Ectodermal cell (in vitro differentiated cells): ENCODE measurements around the gene FUT8. TPM values are rescaled to one million over a fixed set of nuclear protein-coding genes. Genes with fewer than 3 reads are reported as not detected.

Experiments used
- H3K27ac ChIP-seq: 2 replicates; pipeline ENCODE4 v1.7.0; 2013; ENCODE audit warnings: mild to moderate bottlenecking, low read depth, low read length; ENCODE audit not compliant: insufficient read depth, poor library complexity, severe bottlenecking
- H3K27me3 ChIP-seq: 2 replicates; pipeline ENCODE4 v1.7.0; 2013; ENCODE audit warnings: mild to moderate bottlenecking, low read length; ENCODE audit not compliant: insufficient read depth, control insufficient read depth, poor library complexity, severe bottlenecking
- H3K36me3 ChIP-seq: one replicate; pipeline ENCODE4 v1.7.0; 2013; ENCODE audit warnings: low read length; ENCODE audit not compliant: control insufficient read depth, insufficient read depth
- H3K4me1 ChIP-seq: one replicate; pipeline ENCODE4 v1.7.0; 2013; ENCODE audit warnings: low read length; ENCODE audit not compliant: control insufficient read depth, insufficient read depth
- H3K4me3 ChIP-seq: 2 replicates; pipeline ENCODE4 v1.7.0; 2013; ENCODE audit warnings: low read depth, low read length, control low read depth; ENCODE audit not compliant: insufficient read depth
- H3K9me3 ChIP-seq: 2 replicates; pipeline ENCODE4 v1.7.0; 2013; ENCODE audit warnings: mild to moderate bottlenecking, low read length, moderate library complexity; ENCODE audit not compliant: control insufficient read depth
- WGBS, 2 experiments: methylation state at CpG; one replicate each; pipeline ENCODE4 v1.1.7; 2013; ENCODE audit warnings: missing lambda C conversion rate in 2 of 2; 5-methylcytosine and 5-hydroxymethylcytosine counted together
- polyA plus RNA-seq, 4 experiments: library from polyadenylated mRNA; stranded (reverse); fragments of 50-300 nt; gene quantifications; one replicate each; pipeline ENCODE4 v1.2.3, GENCODE V29; 2013

FUT8 gene
- polyA plus RNA-seq (2013, experiment 1 of 4) = 80.3 TPM
- polyA plus RNA-seq (2013, experiment 2 of 4) = 82.0 TPM
- polyA plus RNA-seq (2013, experiment 3 of 4) = 67.8 TPM
- 76.4 TPM for polyA plus RNA-seq (2013, experiment 4 of 4)

- no peaks in the 10 kb centered on the region for H3K27me3 ChIP-seq
- no peaks in the 10 kb centered on the region for H3K9me3 ChIP-seq
- peaks cover 3% of the 10 kb centered on the region for H3K4me1 ChIP-seq
- peak within 1 kb of the TSS; percentile 97 for H3K27ac ChIP-seq
- H3K4me3 ChIP-seq = peak within 1 kb of the TSS; percentile 77
- H3K36me3 ChIP-seq = no peaks in the 10 kb centered on the region
- WGBS, 2 experiments = 0 to 1% methylated on average over 85 of the region's 85 CpGs
Measured at GRCh38 chr14:65412032-65412846, at the start of gene FUT8. TSS of gene FUT8 (plus strand) at chr14:65412730. CDS start at chr14:65561564, 148,834 bp downstream.

- Histone ChIP-seq H3K4me3 (no peak overlapping the region), H3K9me3 (no peaks in the 10 kb centered on the region), H3K4me1 (no peaks in the 10 kb centered on the region), H3K36me3 (no peaks in the 10 kb centered on the region), H3K27me3 (no peaks in the 10 kb centered on the region), H3K27ac (no peak overlapping the region)
- WGBS, 2 experiments = 83 to 86% methylated on average over 3 of the region's 3 CpGs
Measured at GRCh38 chr14:65366802-65367565, 45.5 kb upstream of the FUT8 start.

- Histone ChIP-seq H3K27ac (no peak overlapping the region), H3K9me3 (no peaks in the 10 kb centered on the region), H3K4me1 (no peaks in the 10 kb centered on the region), H3K27me3 (no peaks in the 10 kb centered on the region), H3K4me3 (no peak overlapping the region), H3K36me3 (no peaks in the 10 kb centered on the region)
- 89 to 96% methylated on average over 1 of the region's 1 CpG for WGBS, 2 experiments
Measured at GRCh38 chr14:65369560-65369959, 43.0 kb upstream of the FUT8 start.

- no peaks in the 10 kb centered on the region for H3K36me3 ChIP-seq
- no peak overlapping the region for H3K4me3 ChIP-seq
- H3K9me3 ChIP-seq = no peaks in the 10 kb centered on the region
- 44 to 46% methylated on average over 6 to 7 of the region's 7 CpGs for WGBS, 2 experiments
- no peaks in the 10 kb centered on the region for H3K4me1 ChIP-seq
- no peak overlapping the region for H3K27ac ChIP-seq
- H3K27me3 ChIP-seq = no peaks in the 10 kb centered on the region
Measured at GRCh38 chr14:65370801-65371248, 41.7 kb upstream of the FUT8 start.

- WGBS, 2 experiments = 96 to 100% methylated on average over 2 of the region's 2 CpGs
- no peaks in the 10 kb centered on the region for H3K36me3 ChIP-seq
- no peaks in the 10 kb centered on the region for H3K27me3 ChIP-seq
- no peaks in the 10 kb centered on the region for H3K4me1 ChIP-seq
- H3K4me3 ChIP-seq = no peak overlapping the region
- no peaks in the 10 kb centered on the region for H3K9me3 ChIP-seq
- H3K27ac ChIP-seq = no peak overlapping the region
Measured at GRCh38 chr14:65371784-65372183, 40.7 kb upstream of the FUT8 start.

GRCh38 chr14:65373016-65373670, 39.4 kb upstream of the FUT8 start:
- no peaks in the 10 kb centered on the region for H3K36me3 ChIP-seq
- H3K4me1 ChIP-seq = no peaks in the 10 kb centered on the region
- no peak overlapping the region for H3K4me3 ChIP-seq
- WGBS, 2 experiments = 90 to 92% methylated on average over 15 of the region's 15 CpGs
- no peaks in the 10 kb centered on the region for H3K27me3 ChIP-seq
- H3K9me3 ChIP-seq = no peaks in the 10 kb centered on the region
- H3K27ac ChIP-seq = no peak overlapping the region

- no peak overlapping the region for H3K4me3 ChIP-seq
Measured at GRCh38 chr14:65373671-65374039, 38.9 kb upstream of the FUT8 start.

GRCh38 chr14:65377576-65377975, 35.0 kb upstream of the FUT8 start:
- no peak overlapping the region for H3K27ac ChIP-seq
- no peak overlapping the region for H3K4me3 ChIP-seq

More at GRCh38 chr14:65373671-65374039, 38.9 kb upstream of the FUT8 start:
- H3K36me3 ChIP-seq = no peaks in the 10 kb centered on the region
- WGBS, 2 experiments = 92 to 94% methylated on average over 8 of the region's 8 CpGs
- H3K9me3 ChIP-seq = no peaks in the 10 kb centered on the region
- H3K27ac ChIP-seq = no peak overlapping the region
- no peaks in the 10 kb centered on the region for H3K27me3 ChIP-seq
- H3K4me1 ChIP-seq = no peaks in the 10 kb centered on the region

GRCh38 chr14:65382586-65382985, 29.9 kb upstream of the FUT8 start:
- H3K27ac ChIP-seq = no peak overlapping the region
- WGBS, 2 experiments = 93 to 94% methylated on average over 3 of the region's 3 CpGs
- H3K36me3 ChIP-seq = no peaks in the 10 kb centered on the region
- no peaks in the 10 kb centered on the region for H3K4me1 ChIP-seq
- no peaks in the 10 kb centered on the region for H3K27me3 ChIP-seq
- H3K9me3 ChIP-seq = no peaks in the 10 kb centered on the region
- no peak overlapping the region for H3K4me3 ChIP-seq

More at GRCh38 chr14:65377576-65377975, 35.0 kb upstream of the FUT8 start:
- no peaks in the 10 kb centered on the region for H3K4me1 ChIP-seq
- no peaks in the 10 kb centered on the region for H3K36me3 ChIP-seq
- H3K9me3 ChIP-seq = no peaks in the 10 kb centered on the region
- no peaks in the 10 kb centered on the region for H3K27me3 ChIP-seq
- 96 to 98% methylated on average over 4 of the region's 4 CpGs for WGBS, 2 experiments

GRCh38 chr14:65387171-65387570, 25.4 kb upstream of the FUT8 start:
- H3K36me3 ChIP-seq = no peaks in the 10 kb centered on the region
- H3K9me3 ChIP-seq = no peaks in the 10 kb centered on the region
- H3K27me3 ChIP-seq = no peaks in the 10 kb centered on the region
- H3K27ac ChIP-seq = no peak overlapping the region
- 91 to 92% methylated on average over 6 of the region's 6 CpGs for WGBS, 2 experiments
- no peak overlapping the region for H3K4me3 ChIP-seq
- no peaks in the 10 kb centered on the region for H3K4me1 ChIP-seq
